ENCODE measurements around the gene EHD3.

EHD3 gene

DNA sequence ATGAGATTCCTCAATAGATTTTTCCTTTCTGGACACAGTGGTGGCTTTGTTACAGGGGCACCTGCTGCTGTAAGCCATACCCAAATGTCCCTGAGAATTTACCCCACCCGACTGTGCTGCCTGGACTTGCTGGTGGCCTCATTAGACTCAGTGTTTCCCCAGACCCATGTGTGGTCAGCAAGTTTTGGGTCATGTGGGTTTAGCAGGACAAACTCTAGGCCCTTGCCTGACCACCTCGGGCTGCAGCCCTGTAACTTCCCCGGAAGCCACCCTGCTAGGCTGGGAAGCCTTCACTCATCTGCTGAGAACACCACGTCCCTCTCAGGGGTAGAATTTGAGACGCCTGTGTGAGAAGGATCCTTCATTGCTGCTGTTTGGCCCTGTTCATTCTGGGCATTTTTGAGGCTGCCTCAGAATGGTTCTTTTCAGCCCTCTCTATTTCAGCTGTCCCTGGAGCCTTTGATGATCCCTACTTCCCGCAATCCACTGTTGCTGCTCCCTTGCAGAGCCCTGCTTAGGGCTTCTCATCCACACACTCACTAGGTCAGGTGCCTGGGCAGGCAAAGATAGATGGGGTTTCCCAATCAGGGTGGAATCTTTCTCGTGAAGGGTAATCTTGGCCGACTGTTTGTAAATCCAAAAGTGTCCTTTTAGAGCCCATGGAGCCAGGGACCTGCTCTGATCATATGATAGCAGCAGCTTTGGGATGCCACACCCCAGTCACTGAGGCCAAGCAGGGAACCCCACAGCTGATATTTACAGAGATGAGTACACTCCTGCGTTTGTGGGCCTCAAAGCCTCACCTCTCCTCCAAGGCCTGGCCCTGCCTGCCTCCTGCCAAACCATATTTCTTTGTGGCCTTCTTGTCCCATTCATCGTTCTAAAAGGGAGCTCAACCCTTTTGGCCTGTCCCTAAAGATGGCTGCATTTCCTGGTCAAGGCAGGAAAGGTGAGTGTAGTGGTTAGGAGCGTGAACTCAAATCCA, 6.7 kb downstream of the EHD3 start:
- DNase-seq (ENCODE audit: low read depth in 1 of 2, low spot score in 1 of 2) = no peak

DNA sequence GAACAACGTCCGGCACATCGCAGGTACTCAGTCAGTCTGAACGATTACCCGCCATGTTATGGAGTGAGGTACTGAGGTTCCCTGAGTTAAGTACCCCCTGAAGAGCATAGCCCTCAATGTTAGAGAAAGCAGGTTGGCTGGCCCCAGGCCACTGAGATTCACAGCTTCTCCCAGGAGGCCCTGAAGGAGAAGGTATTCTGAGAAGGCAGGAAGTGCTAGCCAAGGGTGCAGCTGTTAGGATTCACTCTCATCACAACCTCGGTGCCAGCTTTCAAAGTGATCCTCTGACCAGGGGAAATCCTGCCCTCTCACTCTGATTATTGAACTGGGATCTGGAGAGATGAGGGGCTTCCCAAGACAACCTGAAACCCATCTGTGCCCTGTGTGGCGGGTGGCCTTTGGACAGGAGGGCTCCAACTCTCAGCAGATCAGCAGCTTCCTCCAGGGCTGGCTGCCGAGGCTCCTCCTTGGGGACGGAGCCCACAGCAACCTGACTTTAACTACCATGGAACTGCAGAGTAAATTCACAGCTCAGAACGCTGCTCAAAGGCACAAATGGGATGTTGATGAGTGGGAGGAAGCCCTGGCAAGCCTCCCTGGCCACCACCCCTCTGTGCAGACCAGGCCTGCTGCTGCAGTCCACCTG, 7.8 kb downstream of the EHD3 start:
- TF ChIP-seq GABPA (IDR thresholded peaks at IDR 0.05; ENCODE audit: low read depth) (no peak), SPI1 (IDR thresholded peaks at IDR 0.05; ENCODE audit: borderline replicate concordance, low read depth) (no peak), POLR2AphosphoS5 (IDR thresholded peaks at IDR 0.05; ENCODE audit: low read depth) (no peak)
- TF ChIP-seq, protein P1, sequence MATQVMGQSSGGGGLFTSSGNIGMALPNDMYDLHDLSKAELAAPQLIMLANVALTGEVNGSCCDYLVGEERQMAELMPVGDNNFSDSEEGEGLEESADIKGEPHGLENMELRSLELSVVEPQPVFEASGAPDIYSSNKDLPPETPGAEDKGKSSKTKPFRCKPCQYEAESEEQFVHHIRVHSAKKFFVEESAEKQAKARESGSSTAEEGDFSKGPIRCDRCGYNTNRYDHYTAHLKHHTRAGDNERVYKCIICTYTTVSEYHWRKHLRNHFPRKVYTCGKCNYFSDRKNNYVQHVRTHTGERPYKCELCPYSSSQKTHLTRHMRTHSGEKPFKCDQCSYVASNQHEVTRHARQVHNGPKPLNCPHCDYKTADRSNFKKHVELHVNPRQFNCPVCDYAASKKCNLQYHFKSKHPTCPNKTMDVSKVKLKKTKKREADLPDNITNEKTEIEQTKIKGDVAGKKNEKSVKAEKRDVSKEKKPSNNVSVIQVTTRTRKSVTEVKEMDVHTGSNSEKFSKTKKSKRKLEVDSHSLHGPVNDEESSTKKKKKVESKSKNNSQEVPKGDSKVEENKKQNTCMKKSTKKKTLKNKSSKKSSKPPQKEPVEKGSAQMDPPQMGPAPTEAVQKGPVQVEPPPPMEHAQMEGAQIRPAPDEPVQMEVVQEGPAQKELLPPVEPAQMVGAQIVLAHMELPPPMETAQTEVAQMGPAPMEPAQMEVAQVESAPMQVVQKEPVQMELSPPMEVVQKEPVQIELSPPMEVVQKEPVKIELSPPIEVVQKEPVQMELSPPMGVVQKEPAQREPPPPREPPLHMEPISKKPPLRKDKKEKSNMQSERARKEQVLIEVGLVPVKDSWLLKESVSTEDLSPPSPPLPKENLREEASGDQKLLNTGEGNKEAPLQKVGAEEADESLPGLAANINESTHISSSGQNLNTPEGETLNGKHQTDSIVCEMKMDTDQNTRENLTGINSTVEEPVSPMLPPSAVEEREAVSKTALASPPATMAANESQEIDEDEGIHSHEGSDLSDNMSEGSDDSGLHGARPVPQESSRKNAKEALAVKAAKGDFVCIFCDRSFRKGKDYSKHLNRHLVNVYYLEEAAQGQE (IDR thresholded peaks at IDR 0.05; ENCODE audit: insufficient replicate concordance, low read depth) = no peak
- TF ChIP-seq, protein P2, sequence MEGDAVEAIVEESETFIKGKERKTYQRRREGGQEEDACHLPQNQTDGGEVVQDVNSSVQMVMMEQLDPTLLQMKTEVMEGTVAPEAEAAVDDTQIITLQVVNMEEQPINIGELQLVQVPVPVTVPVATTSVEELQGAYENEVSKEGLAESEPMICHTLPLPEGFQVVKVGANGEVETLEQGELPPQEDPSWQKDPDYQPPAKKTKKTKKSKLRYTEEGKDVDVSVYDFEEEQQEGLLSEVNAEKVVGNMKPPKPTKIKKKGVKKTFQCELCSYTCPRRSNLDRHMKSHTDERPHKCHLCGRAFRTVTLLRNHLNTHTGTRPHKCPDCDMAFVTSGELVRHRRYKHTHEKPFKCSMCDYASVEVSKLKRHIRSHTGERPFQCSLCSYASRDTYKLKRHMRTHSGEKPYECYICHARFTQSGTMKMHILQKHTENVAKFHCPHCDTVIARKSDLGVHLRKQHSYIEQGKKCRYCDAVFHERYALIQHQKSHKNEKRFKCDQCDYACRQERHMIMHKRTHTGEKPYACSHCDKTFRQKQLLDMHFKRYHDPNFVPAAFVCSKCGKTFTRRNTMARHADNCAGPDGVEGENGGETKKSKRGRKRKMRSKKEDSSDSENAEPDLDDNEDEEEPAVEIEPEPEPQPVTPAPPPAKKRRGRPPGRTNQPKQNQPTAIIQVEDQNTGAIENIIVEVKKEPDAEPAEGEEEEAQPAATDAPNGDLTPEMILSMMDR (IDR thresholded peaks at IDR 0.05; ENCODE audit: insufficient read depth, low read length) = no peak
- Histone ChIP-seq H3K27ac (replicated peaks) (no peak overlapping the region), H3K4me3 (replicated peaks; ENCODE audit: insufficient read depth, low read length) (no peak overlapping the region), H3K27me3 (ENCODE audit: insufficient read depth, poor library complexity, severe bottlenecking) (no peaks in the 10 kb centered on the region)
- no peak for DNase-seq (ENCODE audit: low read depth in 1 of 2, low spot score in 1 of 2)

More for the DNA sequence above, 6.7 kb downstream of the EHD3 start:
- H3K4me3 ChIP-seq (replicated peaks; ENCODE audit: insufficient read depth, low read length) = no peak overlapping the region
- TF ChIP-seq, protein P1 (IDR thresholded peaks at IDR 0.05; ENCODE audit: insufficient replicate concordance, low read depth) = no peak
- no peak for TF ChIP-seq SPI1 (IDR thresholded peaks at IDR 0.05; ENCODE audit: borderline replicate concordance, low read depth)
- TF ChIP-seq POLR2AphosphoS5 (IDR thresholded peaks at IDR 0.05; ENCODE audit: low read depth) = no peak
- TF ChIP-seq, protein P2 (IDR thresholded peaks at IDR 0.05; ENCODE audit: insufficient read depth, low read length) = no peak
- TF ChIP-seq GABPA (IDR thresholded peaks at IDR 0.05; ENCODE audit: low read depth) = no peak
- H3K27me3 ChIP-seq (ENCODE audit: insufficient read depth, poor library complexity, severe bottlenecking) = no peaks in the 10 kb centered on the region
- H3K27ac ChIP-seq (replicated peaks) = no peak overlapping the region

DNA sequence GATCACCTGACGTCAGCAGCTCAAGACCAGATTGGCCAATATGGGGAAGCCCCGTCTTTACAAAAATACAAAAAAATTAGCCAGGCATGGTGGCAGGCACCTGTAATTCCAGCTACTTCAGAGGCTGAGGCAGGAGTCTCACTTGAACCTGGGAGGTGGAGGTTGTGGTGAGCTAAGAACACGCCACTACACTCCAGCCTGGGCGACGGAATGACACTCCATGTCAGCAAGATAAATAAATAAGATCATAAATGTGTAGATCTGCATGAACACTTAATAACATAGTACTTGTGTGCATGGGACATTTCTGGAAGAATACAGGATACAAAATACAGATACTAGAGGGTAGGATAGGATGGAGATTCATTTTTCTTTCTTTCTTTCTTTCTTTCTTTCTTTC, 9.1 kb downstream of the EHD3 start:
- Histone ChIP-seq H3K4me3 (replicated peaks; ENCODE audit: insufficient read depth, low read length) (no peak overlapping the region), H3K27ac (replicated peaks) (no peak overlapping the region), H3K27me3 (ENCODE audit: insufficient read depth, poor library complexity, severe bottlenecking) (no peaks in the 10 kb centered on the region)
- TF ChIP-seq GABPA (IDR thresholded peaks at IDR 0.05; ENCODE audit: low read depth) (no peak), SPI1 (IDR thresholded peaks at IDR 0.05; ENCODE audit: borderline replicate concordance, low read depth) (no peak), POLR2AphosphoS5 (IDR thresholded peaks at IDR 0.05; ENCODE audit: low read depth) (no peak)
- TF ChIP-seq, protein P2 (IDR thresholded peaks at IDR 0.05; ENCODE audit: insufficient read depth, low read length) = no peak
- TF ChIP-seq, protein P1 (IDR thresholded peaks at IDR 0.05; ENCODE audit: insufficient replicate concordance, low read depth) = no peak
- no peak for DNase-seq (ENCODE audit: low read depth in 1 of 2, low spot score in 1 of 2)
